ENCODE data around the gene RETREG1. TPM values are rescaled to one million over a fixed set of nuclear protein-coding genes. Genes with fewer than 3 reads are reported as not detected.

The RETREG1 gene
- total RNA-seq, 4 donors from 2014 or later: 0.51 to 12.5 (median 4.5) TPM

DNA sequence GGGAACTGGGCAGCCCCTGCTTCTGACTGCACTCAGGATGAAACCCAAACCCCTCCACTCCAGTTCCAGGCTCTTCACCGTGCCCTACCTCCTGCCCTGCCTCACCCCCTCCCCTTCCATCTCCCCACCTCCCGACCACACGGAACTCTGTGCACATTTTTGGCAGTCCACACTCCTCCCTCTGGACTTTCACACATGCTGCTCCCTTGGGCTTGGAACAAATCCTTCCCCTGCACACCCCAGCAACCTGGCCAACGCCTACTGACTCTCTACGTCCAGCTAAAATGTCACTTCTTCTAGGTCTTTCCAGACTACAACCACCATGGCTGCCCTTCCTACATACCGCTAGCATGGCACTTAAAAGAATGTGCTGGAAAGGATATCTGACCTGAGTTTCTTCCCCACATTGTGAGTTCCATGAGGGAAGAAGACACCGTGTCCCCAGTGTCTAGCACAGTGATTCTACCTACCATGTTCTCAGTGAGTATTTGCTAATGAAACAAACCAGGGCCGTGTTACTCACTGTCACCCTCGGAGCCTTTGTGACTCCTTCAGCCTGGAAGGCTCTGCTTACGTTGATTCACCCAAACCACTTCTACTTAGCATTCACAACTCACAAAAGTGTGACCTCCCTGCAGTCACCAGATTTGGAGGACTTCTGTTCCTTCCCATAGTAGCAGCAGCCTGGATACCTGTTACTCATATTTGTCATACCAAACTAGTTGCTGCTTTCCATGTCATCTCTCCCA is 18.7 kb downstream of the RETREG1 start:
- TF ChIP-seq, protein P1, sequence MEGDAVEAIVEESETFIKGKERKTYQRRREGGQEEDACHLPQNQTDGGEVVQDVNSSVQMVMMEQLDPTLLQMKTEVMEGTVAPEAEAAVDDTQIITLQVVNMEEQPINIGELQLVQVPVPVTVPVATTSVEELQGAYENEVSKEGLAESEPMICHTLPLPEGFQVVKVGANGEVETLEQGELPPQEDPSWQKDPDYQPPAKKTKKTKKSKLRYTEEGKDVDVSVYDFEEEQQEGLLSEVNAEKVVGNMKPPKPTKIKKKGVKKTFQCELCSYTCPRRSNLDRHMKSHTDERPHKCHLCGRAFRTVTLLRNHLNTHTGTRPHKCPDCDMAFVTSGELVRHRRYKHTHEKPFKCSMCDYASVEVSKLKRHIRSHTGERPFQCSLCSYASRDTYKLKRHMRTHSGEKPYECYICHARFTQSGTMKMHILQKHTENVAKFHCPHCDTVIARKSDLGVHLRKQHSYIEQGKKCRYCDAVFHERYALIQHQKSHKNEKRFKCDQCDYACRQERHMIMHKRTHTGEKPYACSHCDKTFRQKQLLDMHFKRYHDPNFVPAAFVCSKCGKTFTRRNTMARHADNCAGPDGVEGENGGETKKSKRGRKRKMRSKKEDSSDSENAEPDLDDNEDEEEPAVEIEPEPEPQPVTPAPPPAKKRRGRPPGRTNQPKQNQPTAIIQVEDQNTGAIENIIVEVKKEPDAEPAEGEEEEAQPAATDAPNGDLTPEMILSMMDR (IDR thresholded peaks at IDR 0.05): no peak
- Histone ChIP-seq H3K9me3 (no peaks in the 10 kb centered on the region), H3K4me1 (no peaks in the 10 kb centered on the region), H3K27me3 (no peaks in the 10 kb centered on the region), H3K27ac (no peak overlapping the region), H3K4me3 (no peak overlapping the region), H3K36me3 (no peaks in the 10 kb centered on the region)
- intact Hi-C loops (cut with DNase I; ENCODE audit: low total_unique reads): no loop called here
- DNase-seq: no peak

DNA sequence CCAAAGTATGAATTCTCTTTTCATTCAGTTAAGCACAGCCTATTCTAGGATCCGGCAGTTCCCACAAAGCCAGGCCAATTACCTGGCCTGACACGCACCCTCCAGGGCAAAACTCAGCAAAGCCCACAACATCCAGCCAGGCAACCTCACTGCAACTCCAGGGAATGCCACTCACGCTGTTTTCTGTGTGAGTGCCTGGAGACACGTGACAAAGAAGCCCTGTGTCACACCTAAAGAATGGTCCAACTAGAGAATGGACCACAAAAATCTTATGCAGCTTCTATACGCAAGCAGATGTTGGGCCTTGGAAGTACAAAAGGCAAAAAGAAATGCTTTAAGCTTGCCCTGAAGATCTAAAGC is 20.2 kb downstream of the RETREG1 start:
- H3K4me1 ChIP-seq: no peaks in the 10 kb centered on the region
- no peak overlapping the region for H3K4me3 ChIP-seq
- TF ChIP-seq, protein P1 (IDR thresholded peaks at IDR 0.05): no peak
- TF ChIP-seq POLR2A (IDR thresholded peaks at IDR 0.05): no peak
- intact Hi-C loops (cut with DNase I; ENCODE audit: low total_unique reads): no loop called here
- no peaks in the 10 kb centered on the region for H3K9me3 ChIP-seq
- H3K27ac ChIP-seq: no peak overlapping the region
- DNase-seq: no peak
- no peaks in the 10 kb centered on the region for H3K36me3 ChIP-seq
- H3K27me3 ChIP-seq: no peaks in the 10 kb centered on the region

DNA sequence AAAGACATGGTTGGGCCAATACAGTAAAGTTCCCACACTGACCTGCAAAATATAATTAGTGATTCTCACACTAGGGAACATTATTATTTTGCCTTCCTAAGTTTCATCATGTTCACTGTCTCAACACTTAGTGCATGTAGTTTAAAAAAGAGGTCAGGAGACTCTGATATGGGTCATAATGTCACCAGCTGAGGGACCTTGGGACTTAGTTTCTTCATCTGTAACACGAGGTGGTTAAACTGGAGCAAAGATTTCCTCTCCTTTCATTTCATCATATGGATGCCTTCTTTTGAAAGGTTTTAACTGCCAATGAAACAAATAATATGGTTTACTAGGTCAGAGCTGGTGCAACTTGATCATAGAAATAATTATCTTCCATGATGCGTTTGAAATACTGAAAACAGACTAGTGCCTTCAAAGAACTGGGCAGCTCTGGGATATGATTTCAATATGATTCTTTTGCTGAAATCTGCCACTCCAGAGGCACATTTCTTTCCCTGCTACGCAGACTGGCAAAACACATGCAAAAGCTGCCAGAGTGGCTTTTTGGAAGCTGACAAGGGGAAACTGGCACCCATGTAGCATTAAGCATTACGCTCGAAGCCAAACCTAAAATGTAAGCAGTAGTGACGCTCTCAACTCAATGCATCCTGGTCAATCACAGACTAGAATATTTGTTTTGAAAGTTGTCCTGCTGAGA is 20.8 kb downstream of the RETREG1 start:
- Histone ChIP-seq H3K36me3 (no peaks in the 10 kb centered on the region), H3K4me1 (no peaks in the 10 kb centered on the region), H3K4me3 (no peak overlapping the region), H3K9me3 (no peaks in the 10 kb centered on the region), H3K27me3 (no peaks in the 10 kb centered on the region), H3K27ac (no peak overlapping the region)
- TF ChIP-seq, protein P1 (IDR thresholded peaks at IDR 0.05): no peak
- TF ChIP-seq POLR2A (IDR thresholded peaks at IDR 0.05): no peak
- intact Hi-C loops (cut with DNase I; ENCODE audit: low total_unique reads): no loop called here
- DNase-seq: no peak

DNA sequence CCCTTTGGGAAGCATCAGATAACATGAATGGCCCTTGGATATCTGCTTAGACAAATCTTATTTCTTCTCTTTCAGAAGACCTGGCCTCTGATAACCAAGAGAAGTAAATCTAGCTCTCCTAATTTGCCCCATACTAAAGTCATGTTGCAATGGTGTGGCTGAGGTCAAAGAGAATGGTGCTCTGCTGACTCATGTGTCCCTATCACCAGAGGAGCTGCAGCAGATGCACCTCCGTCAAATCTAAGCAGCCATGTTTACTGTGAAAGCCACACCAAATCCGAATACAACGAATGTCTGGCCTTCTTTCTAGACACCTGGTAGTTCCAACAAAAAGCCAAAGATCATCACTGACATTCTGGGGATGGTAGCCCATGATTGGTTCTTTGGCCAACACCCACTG is 23.2 kb downstream of the RETREG1 start:
- intact Hi-C loops (cut with DNase I; ENCODE audit: low total_unique reads): no loop called here
- H3K4me3 ChIP-seq: no peak overlapping the region
- no peaks in the 10 kb centered on the region for H3K27me3 ChIP-seq
- H3K9me3 ChIP-seq: no peaks in the 10 kb centered on the region
- TF ChIP-seq POLR2A (IDR thresholded peaks at IDR 0.05): no peak
- TF ChIP-seq, protein P1 (IDR thresholded peaks at IDR 0.05): no peak
- no peaks in the 10 kb centered on the region for H3K4me1 ChIP-seq
- DNase-seq: no peak
- H3K36me3 ChIP-seq: no peaks in the 10 kb centered on the region
- H3K27ac ChIP-seq: no peak overlapping the region

DNA sequence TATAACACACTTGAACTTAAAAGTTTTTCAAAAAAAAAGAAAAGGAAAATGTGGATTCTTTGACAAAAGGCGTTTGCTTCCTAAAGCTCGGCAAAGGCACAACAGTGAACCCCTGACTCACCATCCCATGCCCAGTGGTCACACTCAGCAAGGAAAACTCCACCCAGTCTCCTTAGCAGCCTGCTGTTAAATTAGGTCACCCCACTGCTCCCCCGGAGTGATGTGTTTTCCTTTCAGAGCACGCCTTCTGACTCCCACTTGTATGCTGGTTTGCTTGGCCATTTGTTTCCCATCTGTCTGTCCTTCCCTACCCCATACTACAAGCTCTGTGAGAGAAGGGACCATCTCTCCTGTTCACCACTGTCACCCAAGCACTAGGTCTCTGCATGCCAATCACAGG is 23.8 kb downstream of the RETREG1 start:
- intact Hi-C loops (cut with DNase I; ENCODE audit: low total_unique reads): no loop called here
- DNase-seq: no peak
- Histone ChIP-seq H3K36me3 (no peaks in the 10 kb centered on the region), H3K4me1 (no peaks in the 10 kb centered on the region), H3K4me3 (no peak overlapping the region), H3K9me3 (no peaks in the 10 kb centered on the region), H3K27me3 (no peaks in the 10 kb centered on the region), H3K27ac (no peak overlapping the region)
- TF ChIP-seq POLR2A (IDR thresholded peaks at IDR 0.05): no peak
- TF ChIP-seq, protein P1 (IDR thresholded peaks at IDR 0.05): no peak
